HG02642 (cell line): ENCODE data around the gene MAPRE2.

Experiments
- ATAC-seq: cut with Tn5 transposase; IDR thresholded peaks from one replicate; pipeline ENCODE4 v1.9.1; 2021; ENCODE audit warnings: mild to moderate bottlenecking; ENCODE audit not compliant: unreplicated experiment, poor library complexity

The MAPRE2 gene

GRCh38 chr18:35040988-35041814 lies at the start of gene MAPRE2:
Gene MAPRE2 (plus strand): TSS chr18:35041413. CDS start chr18:35041540, 127 bp downstream.
- peak; percentile 90 for ATAC-seq

- no peak for ATAC-seq
Observed at GRCh38 chr18:34991561-34991960, 49.7 kb upstream of the MAPRE2 start.

GRCh38 chr18:34993289-34993688 lies 47.9 kb upstream of the MAPRE2 start:
- ATAC-seq: no peak

- no peak for ATAC-seq
Observed at GRCh38 chr18:34995746-34996145, 45.5 kb upstream of the MAPRE2 start.

GRCh38 chr18:34998661-34999060 lies 42.6 kb upstream of the MAPRE2 start:
- ATAC-seq: no peak

- no peak for ATAC-seq
Observed at GRCh38 chr18:34999756-35000289, 41.4 kb upstream of the MAPRE2 start.

- ATAC-seq: no peak
Observed at GRCh38 chr18:35000457-35000856, 40.8 kb upstream of the MAPRE2 start.

GRCh38 chr18:35002120-35002519 lies 39.1 kb upstream of the MAPRE2 start:
- no peak for ATAC-seq

GRCh38 chr18:35005963-35006577 lies 35.1 kb upstream of the MAPRE2 start:
- peak; percentile 80 for ATAC-seq

GRCh38 chr18:35010156-35010555 lies 31.1 kb upstream of the MAPRE2 start:
- ATAC-seq: no peak

GRCh38 chr18:35010993-35011392 lies 30.2 kb upstream of the MAPRE2 start:
- no peak for ATAC-seq

GRCh38 chr18:35019933-35020332 lies 21.3 kb upstream of the MAPRE2 start:
- no peak for ATAC-seq

- ATAC-seq: no peak
Observed at GRCh38 chr18:35022426-35023001, 18.7 kb upstream of the MAPRE2 start.

- no peak for ATAC-seq
Observed at GRCh38 chr18:35024196-35024595, 17.0 kb upstream of the MAPRE2 start.

- no peak for ATAC-seq
Observed at GRCh38 chr18:35024965-35025364, 16.2 kb upstream of the MAPRE2 start.

- ATAC-seq: no peak
Observed at GRCh38 chr18:35026407-35027061, 14.7 kb upstream of the MAPRE2 start.

- no peak for ATAC-seq
Observed at GRCh38 chr18:35027206-35027605, 14.0 kb upstream of the MAPRE2 start.

GRCh38 chr18:35028536-35028935 lies 12.7 kb upstream of the MAPRE2 start:
- no peak for ATAC-seq

- no peak for ATAC-seq
Observed at GRCh38 chr18:35029103-35029502, 12.1 kb upstream of the MAPRE2 start.

GRCh38 chr18:35029770-35030169 lies 11.4 kb upstream of the MAPRE2 start:
- peak; percentile 84 for ATAC-seq
